Tibial nerve (tissue), 4 donors: ENCODE data around the gene GRID1. TPM values are rescaled to one million over a fixed set of nuclear protein-coding genes. Genes with fewer than 3 reads are reported as not detected.

Experiments
- DNase-seq, 2 donors: peaks; one replicate each; pipeline ENCODE4 v3.0.0-alpha.2; 2019; ENCODE audit warnings: low spot score in 2 of 2
- H3K27ac ChIP-seq, 4 donors: fragments of 200-600 bp; sonication (generic) in 3 of 4; one replicate each; pipeline ENCODE4 v1.5.1; 2017 to 2019; ENCODE audit warnings: mild to moderate bottlenecking in 1 of 4
- H3K27me3 ChIP-seq, 2 donors: fragments of 200-600 bp; sonication (generic) in 1 of 2; one replicate each; pipeline versions ENCODE4 v1.5.1 to v1.6.0; 2017 to 2019
- H3K36me3 ChIP-seq, 3 donors: fragments of 200-600 bp; sonication (generic); one replicate each; pipeline ENCODE4 v1.5.1; 2018 to 2019
- H3K4me1 ChIP-seq, 4 donors: fragments of 200-600 bp; sonication (generic) in 3 of 4; one replicate each; pipeline ENCODE4 v1.5.1; 2017 to 2019
- H3K4me3 ChIP-seq, 4 donors: fragments of 200-600 bp; sonication (generic) in 3 of 4; one replicate each; pipeline ENCODE4 v1.5.1; 2017 to 2019; ENCODE audit warnings: mild to moderate bottlenecking in 1 of 4, moderate library complexity in 1 of 4
- H3K9me3 ChIP-seq, 4 donors: fragments of 200-600 bp; sonication (generic) in 3 of 4; one replicate each; pipeline ENCODE4 v1.5.1; 2017 to 2019
- CTCF ChIP-seq, 5 experiments: fragments of 200-600 bp in 3 of 5; fragments of 450-650 bp in 2 of 5; sonication (generic) in 3 of 5; IDR thresholded peaks; one replicate each; pipeline ENCODE4 v1.5.1; 2016 to 2019; ENCODE audit warnings: antibody characterized with exemption in 5 of 5, mild to moderate bottlenecking in 3 of 5, moderate library complexity in 2 of 5
- EP300 ChIP-seq, 2 donors: sonication (generic); formaldehyde crosslinking; IDR thresholded peaks; one replicate each; pipeline ENCODE4 v1.6.1; 2017; ENCODE audit warnings: antibody characterized with exemption in 2 of 2, mild to moderate bottlenecking in 1 of 2
- POLR2A ChIP-seq, 2 donors: fragments of 450-650 bp; IDR thresholded peaks; one replicate each; pipeline ENCODE4 v1.6.1; 2017; ENCODE audit warnings: antibody characterized with exemption in 2 of 2, mild to moderate bottlenecking in 2 of 2, moderate library complexity in 2 of 2
- WGBS, 2 donors: methylation state at CpG; one replicate each; pipeline ENCODE4 v1.1.5; 2018; 5-methylcytosine and 5-hydroxymethylcytosine counted together
- total RNA-seq, 4 donors: library from RNA; depleted of rRNA; stranded (reverse); fragments of >200 nt; gene quantifications; one replicate each; pipeline ENCODE4 v1.1.0, GENCODE V29; 2016

The GRID1 gene
- total RNA-seq, 4 donors from 2014 or later = 7.7 to 16.3 (median 10.5) TPM

- no peak for DNase-seq
- Histone ChIP-seq H3K9me3 (peaks cover 0 to 15% (median 0%) of the 10 kb centered on the region in 4 donors), H3K4me1 (no peaks in the 10 kb centered on the region), H3K4me3 (no peak overlapping the region), H3K36me3 (peaks cover 0 to 35% (median 0%) of the 10 kb centered on the region in 3 donors), H3K27ac (no peak overlapping the region), H3K27me3 (no peaks in the 10 kb centered on the region)
- TF ChIP-seq CTCF (IDR thresholded peaks at IDR 0.05) = no peak
- no peak for TF ChIP-seq POLR2A (IDR thresholded peaks at IDR 0.05)
- no peak for TF ChIP-seq EP300 (IDR thresholded peaks at IDR 0.05)
Measured at GRCh38 chr10:86130041-86130440, 236.6 kb downstream of the GRID1 start.

GRCh38 chr10:86128360-86128759, 238.2 kb downstream of the GRID1 start:
- Histone ChIP-seq H3K27me3 (no peaks in the 10 kb centered on the region), H3K4me1 (no peaks in the 10 kb centered on the region), H3K36me3 (peaks cover 0 to 24% (median 0%) of the 10 kb centered on the region in 3 donors), H3K9me3 (peaks cover 0 to 14% (median 0%) of the 10 kb centered on the region in 4 donors), H3K4me3 (no peak overlapping the region), H3K27ac (no peak overlapping the region)
- 71 to 83% methylated on average over 5 of the region's 5 CpGs for WGBS, 2 donors
- TF ChIP-seq POLR2A (IDR thresholded peaks at IDR 0.05) = no peak
- no peak for TF ChIP-seq CTCF (IDR thresholded peaks at IDR 0.05)
- no peak for TF ChIP-seq EP300 (IDR thresholded peaks at IDR 0.05)
- DNase-seq = no peak

GRCh38 chr10:86127274-86127819, 239.2 kb downstream of the GRID1 start:
- H3K27ac ChIP-seq = no peak overlapping the region
- H3K4me3 ChIP-seq = no peak overlapping the region
- WGBS, 2 donors = 62 to 67% methylated on average over 6 to 7 of the region's 8 CpGs
- H3K36me3 ChIP-seq = peaks cover 0 to 15% (median 0%) of the 10 kb centered on the region in 3 donors
- H3K9me3 ChIP-seq = peaks cover 0 to 10% (median 0%) of the 10 kb centered on the region in 4 donors
- H3K27me3 ChIP-seq = no peaks in the 10 kb centered on the region
- TF ChIP-seq POLR2A (IDR thresholded peaks at IDR 0.05) (no peak), CTCF (IDR thresholded peaks at IDR 0.05) (no peak), EP300 (IDR thresholded peaks at IDR 0.05) (no peak)
- DNase-seq = no peak
- H3K4me1 ChIP-seq = no peaks in the 10 kb centered on the region

- Histone ChIP-seq H3K4me1 (no peaks in the 10 kb centered on the region), H3K27me3 (no peaks in the 10 kb centered on the region), H3K9me3 (no peaks in the 10 kb centered on the region), H3K36me3 (peaks cover 0 to 4% (median 0%) of the 10 kb centered on the region in 3 donors), H3K4me3 (no peak overlapping the region), H3K27ac (no peak overlapping the region)
- WGBS, 2 donors = 78 to 88% methylated on average over 4 of the region's 4 CpGs
- no peak for DNase-seq
- TF ChIP-seq POLR2A (IDR thresholded peaks at IDR 0.05) (no peak), CTCF (IDR thresholded peaks at IDR 0.05) (no peak), EP300 (IDR thresholded peaks at IDR 0.05) (no peak)
Measured at GRCh38 chr10:86124734-86125133, 241.9 kb downstream of the GRID1 start.

- 59 to 75% methylated on average over 2 to 5 of the region's 6 CpGs for WGBS, 2 donors
Measured at GRCh38 chr10:86123715-86124114, 242.9 kb downstream of the GRID1 start.

More at GRCh38 chr10:86123715-86124114, 242.9 kb downstream of the GRID1 start:
- TF ChIP-seq CTCF (IDR thresholded peaks at IDR 0.05) (no peak), EP300 (IDR thresholded peaks at IDR 0.05) (no peak), POLR2A (IDR thresholded peaks at IDR 0.05) (no peak)
- H3K9me3 ChIP-seq = no peaks in the 10 kb centered on the region
- no peak overlapping the region for H3K4me3 ChIP-seq
- no peak overlapping the region for H3K27ac ChIP-seq
- no peaks in the 10 kb centered on the region for H3K27me3 ChIP-seq
- DNase-seq = no peak
- H3K36me3 ChIP-seq = peaks cover 0 to 4% (median 0%) of the 10 kb centered on the region in 3 donors
- H3K4me1 ChIP-seq = no peaks in the 10 kb centered on the region
